HS-5 (cell line): ENCODE results near the gene ALKBH8.
"Not testable (repeated sequence)": the region's sequence is repeated elsewhere in the genome, so short reads cannot be mapped to it uniquely, and the experiment has no call there.

Source experiments
- DNase-seq: peaks from one replicate; pipeline ENCODE4 v3.0.0-alpha.2; 2012; ENCODE audit warnings: low read depth

Gene ALKBH8

GRCh38 chr11:107577346-107577711 lies 11.8 kb upstream of the ALKBH8 start:
- DNase-seq = no peak

- DNase-seq = not testable (repeated sequence)
These were observed 11.2 kb upstream of the ALKBH8 start for GRCh38 chr11:107576497-107577345.

DNA sequence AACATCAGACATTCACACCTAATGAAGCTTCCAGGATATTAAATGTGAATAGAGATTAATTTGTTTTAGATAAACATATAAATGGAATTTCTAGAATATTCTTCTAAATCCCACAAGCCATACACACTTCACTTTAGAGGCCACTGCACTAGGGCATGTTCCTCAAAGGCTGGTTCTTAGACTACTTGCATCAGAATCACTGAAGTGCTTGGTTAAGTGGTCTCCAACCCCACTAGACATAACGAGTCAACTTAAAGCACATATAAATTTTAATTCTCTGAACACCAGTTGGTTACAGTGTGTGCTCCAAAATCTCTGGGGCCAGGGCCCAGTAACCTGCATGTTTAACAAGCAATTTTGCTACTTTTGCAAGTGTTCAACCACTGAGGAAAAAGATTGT lies 7.9 kb upstream of the ALKBH8 start:
- DNase-seq = no peak

DNA sequence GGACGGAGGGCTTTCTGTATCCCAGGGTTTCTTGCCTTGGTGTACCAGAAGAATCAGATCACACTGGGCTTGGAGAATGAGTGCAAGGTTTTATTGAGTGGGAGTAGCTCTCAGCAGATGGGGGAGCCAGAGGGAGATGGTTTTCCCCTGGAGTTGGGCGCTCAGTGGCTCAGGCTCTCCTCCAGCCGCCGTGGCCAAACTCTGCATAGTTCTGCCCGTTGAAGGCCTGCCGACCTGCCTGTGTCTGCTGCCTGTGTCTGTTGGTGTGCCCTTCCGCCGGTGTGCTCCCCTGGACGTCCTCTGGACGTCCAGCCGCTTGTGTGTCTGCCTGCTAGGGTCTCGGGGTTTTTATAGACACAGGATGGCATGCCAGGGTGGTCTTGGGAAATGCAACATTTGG lies 4.5 kb upstream of the ALKBH8 start:
- no peak for DNase-seq

- DNase-seq = no peak
These were observed 2.3 kb upstream of the ALKBH8 start for GRCh38 chr11:107567739-107568335.

GRCh38 chr11:107566569-107566968 lies 1.0 kb upstream of the ALKBH8 start:
- DNase-seq = no peak

DNA sequence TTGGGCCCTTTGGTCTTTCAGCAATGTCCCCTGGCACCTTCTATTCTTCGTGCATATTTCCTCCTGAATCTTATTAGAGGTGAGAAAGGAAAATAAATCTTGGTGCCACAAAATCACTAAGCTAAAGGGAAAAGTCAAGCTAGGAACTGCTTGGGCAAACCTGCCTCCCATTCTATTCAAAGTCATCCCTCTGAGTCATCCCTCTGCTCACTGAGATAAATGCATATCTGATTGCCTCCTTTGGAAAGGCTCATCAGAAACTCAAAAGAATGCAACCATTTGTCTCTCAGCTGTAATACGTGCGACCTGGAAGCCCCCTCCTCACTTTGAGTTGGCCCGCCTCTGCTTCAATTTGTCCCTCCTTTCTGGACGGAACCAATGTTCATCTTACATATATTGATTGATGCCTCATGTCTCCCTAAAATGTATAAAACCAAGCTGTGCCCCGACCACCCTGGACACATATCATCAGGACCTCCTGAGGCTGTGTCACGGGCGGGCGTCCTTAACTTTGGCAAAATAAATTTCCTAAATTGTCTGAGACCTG lies 493 bp upstream of the ALKBH8 start:
- not testable (repeated sequence) for DNase-seq

- DNase-seq = no peak
These were observed 687 bp downstream of the ALKBH8 start for GRCh38 chr11:107564877-107565218.

DNA sequence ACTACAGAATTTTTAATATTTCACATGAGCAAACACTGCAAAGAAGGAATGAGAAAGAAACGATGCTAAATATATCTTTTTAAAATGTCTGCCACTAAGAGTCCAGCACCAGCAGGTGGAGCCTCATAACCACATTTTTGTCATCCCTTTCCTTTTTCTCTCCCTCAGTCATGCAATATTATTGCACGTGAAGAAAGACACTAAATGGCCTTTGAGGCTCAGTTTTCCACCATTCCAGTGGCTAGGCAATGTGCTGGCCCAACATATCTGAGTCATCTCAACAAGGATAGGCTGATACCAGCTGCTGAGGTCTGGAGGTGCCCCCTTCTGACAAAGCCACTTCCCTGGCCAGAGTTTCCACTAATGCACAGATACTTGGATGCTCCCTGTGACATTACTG lies 1.8 kb downstream of the ALKBH8 start:
- DNase-seq = no peak

- peak; percentile 84 for DNase-seq
These were observed 2.8 kb downstream of the ALKBH8 start for GRCh38 chr11:107562647-107563208.

DNA sequence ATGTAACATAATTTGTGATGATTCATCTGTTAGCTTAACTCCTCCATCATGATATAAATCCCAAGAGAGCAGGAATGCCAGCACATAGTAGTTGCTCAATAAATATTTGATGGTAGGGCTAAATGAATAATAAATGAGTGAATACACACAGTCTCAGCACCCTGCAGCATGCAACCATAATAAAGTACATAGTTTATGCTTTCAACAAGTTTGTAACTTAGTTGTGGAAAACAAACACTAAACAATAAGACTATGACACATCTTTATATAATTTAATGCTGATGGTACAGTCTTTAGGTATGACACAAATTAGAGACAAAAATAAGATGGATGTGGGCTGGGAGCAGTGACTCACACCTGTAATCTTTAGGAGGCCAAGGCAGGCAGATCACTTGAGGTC lies 3.8 kb downstream of the ALKBH8 start:
- peak; percentile 68 for DNase-seq

GRCh38 chr11:107550304-107550703 lies 15.2 kb downstream of the ALKBH8 start:
- DNase-seq = no peak

DNA sequence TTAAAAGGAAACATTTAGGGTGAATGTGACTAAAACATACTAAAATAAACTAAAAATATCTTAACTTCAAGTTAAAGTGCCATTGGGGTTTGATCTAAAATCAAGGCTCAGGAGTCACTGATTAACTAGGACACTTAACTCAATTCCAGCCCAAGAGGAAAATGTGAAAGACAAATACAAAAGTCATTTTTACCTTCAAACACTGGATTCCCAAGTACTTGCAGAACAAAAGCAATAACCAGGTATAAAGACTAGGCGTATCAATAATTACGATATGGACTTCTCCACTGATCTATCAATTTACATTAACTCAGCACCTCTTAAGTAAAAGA lies 15.6 kb downstream of the ALKBH8 start:
- DNase-seq = no peak

DNA sequence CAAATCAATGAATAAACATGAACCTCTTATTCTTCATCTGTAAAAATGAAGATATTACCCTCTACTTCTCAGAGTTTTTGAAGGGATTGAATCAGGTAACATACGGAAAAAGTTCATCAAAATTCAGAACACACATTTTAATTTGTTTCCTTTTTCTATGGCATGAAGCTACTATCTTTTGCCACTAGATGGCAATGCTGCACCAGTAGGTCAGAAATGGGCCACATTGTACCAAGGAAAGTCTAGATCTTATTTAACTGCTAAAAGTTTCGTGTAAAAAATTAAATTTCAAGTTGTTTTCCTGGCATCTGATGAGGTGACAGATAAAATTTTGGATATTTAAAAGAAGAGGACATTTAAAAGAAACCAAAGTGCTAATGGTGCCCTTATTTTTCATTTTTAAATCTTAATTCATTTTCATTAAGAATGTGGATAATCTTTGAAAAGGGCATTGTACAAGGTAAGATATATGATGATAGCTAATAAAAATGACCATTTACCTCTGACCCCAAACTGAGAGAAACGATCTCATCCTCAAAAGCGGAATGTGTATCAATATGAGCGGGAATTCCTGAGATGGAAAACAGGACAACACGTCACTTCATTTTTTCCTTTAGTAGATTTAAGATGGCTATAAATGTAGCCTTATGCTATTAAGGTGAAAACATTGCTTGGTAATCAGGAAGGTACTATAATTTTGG lies 16.1 kb downstream of the ALKBH8 start:
- no peak for DNase-seq

GRCh38 chr11:107547961-107548360 lies 17.6 kb downstream of the ALKBH8 start:
- no peak for DNase-seq

GRCh38 chr11:107545101-107545514 lies 20.4 kb downstream of the ALKBH8 start:
- DNase-seq = no peak

GRCh38 chr11:107538821-107539220 lies 26.7 kb downstream of the ALKBH8 start:
- no peak for DNase-seq

DNA sequence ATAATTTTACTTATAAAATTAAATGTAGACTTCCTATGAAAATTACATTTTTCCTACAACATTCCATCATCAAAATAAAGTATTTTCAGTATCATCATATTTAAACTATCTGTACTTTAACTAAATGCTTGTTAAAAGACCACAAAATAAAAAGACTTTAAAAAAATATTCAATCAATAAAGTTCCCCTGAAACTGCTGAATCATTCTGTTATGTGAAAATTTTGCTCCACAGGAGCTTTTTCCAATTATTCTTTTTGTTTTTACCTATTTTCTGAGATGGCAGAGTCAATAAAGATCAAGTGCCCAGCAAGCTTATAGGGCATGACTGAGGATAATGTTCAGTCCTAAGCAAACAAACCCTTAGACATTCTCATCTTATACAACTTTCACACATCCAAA lies 27.3 kb downstream of the ALKBH8 start:
- DNase-seq = no peak

GRCh38 chr11:107537155-107537554 lies 28.4 kb downstream of the ALKBH8 start:
- not testable (repeated sequence) for DNase-seq

- DNase-seq = no peak
These were observed 39.3 kb downstream of the ALKBH8 start for GRCh38 chr11:107526197-107526596.

DNA sequence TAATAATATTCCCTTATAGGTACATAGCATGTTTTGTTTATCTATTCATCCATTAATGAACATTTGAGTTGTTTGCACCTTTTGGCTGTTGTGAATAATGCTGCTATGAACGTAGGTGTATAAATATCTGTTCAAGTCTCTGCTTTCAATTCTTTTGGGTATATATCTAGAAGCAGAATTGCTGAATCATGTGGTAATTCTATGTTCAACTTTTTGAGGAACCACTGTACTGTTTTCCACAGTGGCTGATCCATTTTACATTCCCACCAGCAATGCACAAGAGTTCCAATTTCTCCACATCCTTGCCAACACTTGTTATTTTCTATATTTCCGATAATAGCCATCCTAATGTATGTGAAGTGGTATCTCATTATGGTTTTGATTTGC lies 56.7 kb downstream of the ALKBH8 start:
- DNase-seq = no peak

DNA sequence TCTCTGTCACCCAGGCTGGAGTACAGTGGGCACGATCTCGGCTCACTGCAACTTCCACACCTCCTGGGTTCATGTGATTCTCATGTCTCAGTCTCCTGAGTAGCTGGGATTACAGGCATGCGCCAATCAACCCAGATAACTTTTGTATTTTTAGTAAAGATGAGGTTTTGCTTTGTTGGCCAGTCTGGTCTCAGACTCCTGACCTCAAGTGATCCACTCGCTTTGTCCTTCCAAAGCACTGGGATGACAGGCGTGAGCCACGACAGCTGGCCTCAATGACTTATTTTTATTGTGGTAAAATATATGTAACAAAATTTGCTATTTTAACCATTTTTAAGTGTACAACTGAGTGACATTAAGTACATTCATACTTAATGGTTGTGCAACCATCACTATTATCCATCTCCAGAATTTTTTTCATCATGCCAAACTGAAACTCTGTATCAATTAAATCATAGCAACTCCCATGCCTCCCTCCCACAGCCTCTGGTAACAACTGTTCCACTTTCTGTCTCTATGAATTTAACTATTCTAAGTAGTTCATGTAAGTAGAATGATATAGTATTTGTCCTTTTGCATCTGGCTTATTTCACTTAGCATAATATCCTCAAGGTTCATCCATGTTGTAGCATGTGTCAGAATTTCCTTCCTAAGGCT lies 57.2 kb downstream of the ALKBH8 start:
- DNase-seq = no peak
